Testis (tissue), 3 donors: ENCODE measurements around the gene MROH2B. TPM values are rescaled to one million over a fixed set of nuclear protein-coding genes. Genes with fewer than 3 reads are reported as not detected.

Experiments used
- DNase-seq: peaks from one replicate; pipeline ENCODE4 v3.0.0-alpha.2; 2019
- H3K27ac ChIP-seq, 2 donors: fragments of 200-600 bp; sonication (generic); one replicate each; pipeline ENCODE4 v1.5.1; 2019
- H3K27me3 ChIP-seq: fragments of 200-600 bp; sonication (generic); one replicate; pipeline ENCODE4 v1.5.1; 2019
- H3K36me3 ChIP-seq: fragments of 200-600 bp; sonication (generic); one replicate; pipeline ENCODE4 v1.5.1; 2017; ENCODE audit warnings: low read depth; ENCODE audit errors: missing control alignments
- H3K4me1 ChIP-seq: fragments of 200-600 bp; sonication (generic); one replicate; pipeline ENCODE4 v1.5.1; 2019
- H3K4me3 ChIP-seq, 2 donors: fragments of 200-600 bp; sonication (generic); one replicate each; pipeline ENCODE4 v1.5.1; 2017 to 2019
- H3K9me3 ChIP-seq: fragments of 200-600 bp; sonication (generic); one replicate; pipeline ENCODE4 v1.5.1; 2017
- POLR2A ChIP-seq: fragments of 450-650 bp; IDR thresholded peaks from one replicate; pipeline ENCODE4 v1.6.1; 2017; ENCODE audit warnings: antibody characterized with exemption, mild to moderate bottlenecking, moderate library complexity
- WGBS, 2 donors: methylation state at CpG; one replicate each; pipeline ENCODE4 v1.1.5; 2018; 5-methylcytosine and 5-hydroxymethylcytosine counted together
- intact Hi-C: fragments of 100-400 bp; cut with DNase I; formaldehyde crosslinking; loops from one replicate; pipeline ENCODE4 v1.15.1; 2023; ENCODE audit warnings: low total_unique reads
- polyA plus RNA-seq: library from polyadenylated mRNA; stranded (reverse); fragments of 350-450 nt; fragmentation: Illumina TruSeq; extraction: RNeasy Lipid Tissue Mini Kit (QIAGEN cat#74804); gene quantifications from one replicate; pipeline ENCODE4 v1.2.3, GENCODE V29; 2014; ENCODE audit warnings: low read depth, low replicate concordance; ENCODE audit not compliant: insufficient read depth
- total RNA-seq, 2 donors: library from RNA; depleted of rRNA; stranded (reverse); fragments of >200 nt; gene quantifications; one replicate each; pipeline ENCODE4 v1.2.3, GENCODE V29; 2016
- TF ChIP-seq, protein P1 (sequence below), 3 experiments: fragments of 450-650 bp in 2 of 3; fragments of 200-600 bp in 1 of 3; sonication (generic) in 1 of 3; IDR thresholded peaks; one replicate each; pipeline ENCODE4 v1.5.1; 2016 to 2019; ENCODE audit warnings: antibody characterized with exemption in 3 of 3, mild to moderate bottlenecking in 2 of 3, moderate library complexity in 1 of 3

The MROH2B gene
- total and polyA plus RNA-seq, 3 donors from 2014 or later, result 31.3 to 171 (median 49.1) TPM

DNA sequence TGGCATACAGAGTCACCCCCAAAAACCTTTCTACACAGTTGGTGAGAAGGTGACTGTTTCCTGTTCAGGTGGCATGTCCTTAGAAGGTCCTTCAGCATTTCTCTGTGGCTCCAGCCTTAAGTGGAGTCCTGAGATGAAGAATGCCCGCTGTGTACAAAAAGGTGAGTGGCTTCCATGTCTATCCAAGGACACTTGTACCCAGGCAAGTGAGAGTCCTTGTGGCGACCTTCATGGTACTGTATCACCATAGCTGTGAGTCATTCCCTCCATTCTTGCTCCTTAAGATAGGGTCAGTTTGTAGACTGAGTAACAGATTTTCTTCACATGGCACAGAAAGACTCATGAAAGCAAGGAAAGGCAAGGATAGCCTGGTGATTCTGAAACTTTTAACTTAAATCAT is 98.7 kb downstream of the MROH2B start:
- Histone ChIP-seq H3K9me3 (no peaks in the 10 kb centered on the region), H3K4me1 (no peaks in the 10 kb centered on the region), H3K4me3 (no peak overlapping the region), H3K27ac (no peak overlapping the region), H3K27me3 (no peaks in the 10 kb centered on the region), H3K36me3 (no peaks in the 10 kb centered on the region)
- WGBS, 2 donors, result 75 to 95% methylated on average over 2 of the region's 2 CpGs
- TF ChIP-seq, protein P1, sequence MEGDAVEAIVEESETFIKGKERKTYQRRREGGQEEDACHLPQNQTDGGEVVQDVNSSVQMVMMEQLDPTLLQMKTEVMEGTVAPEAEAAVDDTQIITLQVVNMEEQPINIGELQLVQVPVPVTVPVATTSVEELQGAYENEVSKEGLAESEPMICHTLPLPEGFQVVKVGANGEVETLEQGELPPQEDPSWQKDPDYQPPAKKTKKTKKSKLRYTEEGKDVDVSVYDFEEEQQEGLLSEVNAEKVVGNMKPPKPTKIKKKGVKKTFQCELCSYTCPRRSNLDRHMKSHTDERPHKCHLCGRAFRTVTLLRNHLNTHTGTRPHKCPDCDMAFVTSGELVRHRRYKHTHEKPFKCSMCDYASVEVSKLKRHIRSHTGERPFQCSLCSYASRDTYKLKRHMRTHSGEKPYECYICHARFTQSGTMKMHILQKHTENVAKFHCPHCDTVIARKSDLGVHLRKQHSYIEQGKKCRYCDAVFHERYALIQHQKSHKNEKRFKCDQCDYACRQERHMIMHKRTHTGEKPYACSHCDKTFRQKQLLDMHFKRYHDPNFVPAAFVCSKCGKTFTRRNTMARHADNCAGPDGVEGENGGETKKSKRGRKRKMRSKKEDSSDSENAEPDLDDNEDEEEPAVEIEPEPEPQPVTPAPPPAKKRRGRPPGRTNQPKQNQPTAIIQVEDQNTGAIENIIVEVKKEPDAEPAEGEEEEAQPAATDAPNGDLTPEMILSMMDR (IDR thresholded peaks at IDR 0.05), result no peak
- no peak for TF ChIP-seq POLR2A
- intact Hi-C loops, result no loop called here
- DNase-seq, result no peak

DNA sequence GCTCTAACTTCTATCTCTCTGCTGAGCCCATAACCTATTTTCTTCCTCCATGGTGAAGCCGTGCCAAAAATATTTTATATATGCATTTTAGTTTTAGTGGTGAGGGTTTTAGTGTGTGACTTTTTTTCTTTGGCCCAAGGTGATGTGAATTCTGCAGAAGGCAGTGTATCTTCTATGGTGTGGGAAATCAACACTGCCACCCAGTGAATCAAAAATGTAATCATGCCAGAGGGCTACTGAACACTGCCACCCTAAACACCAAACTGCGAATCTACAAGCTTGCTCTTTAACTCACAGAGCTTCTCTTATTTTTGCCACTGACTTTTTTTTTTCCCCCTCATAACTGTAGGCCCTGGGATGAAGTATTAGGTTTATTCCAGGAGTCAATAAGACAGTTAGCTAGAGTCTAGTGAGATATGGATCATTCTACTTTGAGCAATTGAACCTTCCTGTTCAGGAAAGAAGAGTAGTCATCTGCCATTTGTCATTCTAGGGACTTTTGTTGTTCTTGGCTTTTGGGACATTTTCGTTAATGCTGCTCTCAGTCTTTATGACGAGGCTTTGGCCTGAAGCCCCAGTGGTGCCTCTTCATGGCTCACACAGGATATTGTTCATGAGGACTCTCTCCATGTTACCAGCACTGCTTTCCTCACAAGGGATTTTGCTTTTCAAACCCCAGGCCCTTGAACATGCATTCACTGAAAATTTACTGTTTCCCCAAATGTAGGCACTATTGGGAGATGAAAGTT is 108.8 kb downstream of the MROH2B start:
- Histone ChIP-seq H3K36me3 (no peaks in the 10 kb centered on the region), H3K4me3 (no peak overlapping the region), H3K9me3 (no peaks in the 10 kb centered on the region), H3K27me3 (no peaks in the 10 kb centered on the region), H3K4me1 (peaks cover 4% of the 10 kb centered on the region), H3K27ac (no peak overlapping the region)
- TF ChIP-seq POLR2A, result no peak
- TF ChIP-seq, protein P1 (IDR thresholded peaks at IDR 0.05), result no peak
- DNase-seq, result peak; percentile 21
- intact Hi-C loops, result no loop called here
- WGBS, 2 donors, result 86 to 87% methylated on average over 4 of the region's 4 CpGs

DNA sequence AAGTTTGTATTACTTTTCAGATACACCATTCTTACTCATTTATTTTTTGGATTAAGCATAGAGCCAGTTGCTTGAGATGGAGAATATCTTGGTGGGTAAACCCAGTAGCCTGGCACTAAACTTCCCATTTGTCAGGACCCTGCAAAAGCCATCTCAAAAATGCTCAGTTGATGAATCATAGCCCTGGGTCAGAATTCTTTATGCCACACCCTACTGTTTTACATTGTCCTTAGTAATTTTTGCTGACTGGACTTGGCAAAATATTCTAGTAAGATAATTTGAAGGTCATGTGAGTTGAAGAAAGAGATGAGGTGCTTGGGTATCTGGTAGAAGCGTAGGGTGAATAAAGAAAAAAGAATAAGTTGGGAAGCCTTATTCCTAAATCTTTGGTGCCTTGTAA is 111.1 kb downstream of the MROH2B start:
- no peak overlapping the region for H3K27ac ChIP-seq

DNA sequence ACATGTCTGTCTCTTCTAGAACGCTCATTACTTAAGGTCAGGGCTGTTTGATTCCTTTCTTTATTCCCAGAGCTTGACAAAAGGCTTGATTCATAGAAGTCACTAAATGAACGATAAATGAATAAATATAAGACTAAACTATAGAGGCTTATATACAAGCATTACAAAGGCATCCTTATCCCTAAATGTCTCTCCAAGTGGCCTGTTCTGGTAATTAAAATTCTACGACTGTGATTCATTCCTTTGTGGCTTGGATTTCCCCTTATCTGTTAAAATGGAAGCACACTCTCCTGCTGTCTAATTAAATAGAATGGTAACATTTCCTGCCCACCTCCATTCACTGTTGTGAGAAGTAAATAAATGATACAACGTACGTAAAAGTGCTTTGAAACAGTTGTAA is 112.3 kb downstream of the MROH2B start:
- Histone ChIP-seq H3K27me3 (no peaks in the 10 kb centered on the region), H3K36me3 (no peaks in the 10 kb centered on the region), H3K4me3 (no peak overlapping the region), H3K27ac (no peak overlapping the region), H3K9me3 (no peaks in the 10 kb centered on the region), H3K4me1 (peaks cover 4% of the 10 kb centered on the region)
- WGBS, 2 donors, result 75 to 88% methylated on average over 5 of the region's 5 CpGs
- DNase-seq, result no peak
- intact Hi-C loops, result no loop called here
- TF ChIP-seq POLR2A, result no peak
- TF ChIP-seq, protein P1 (IDR thresholded peaks at IDR 0.05), result no peak

More for the DNA sequence above, 111.1 kb downstream of the MROH2B start:
- no peaks in the 10 kb centered on the region for H3K36me3 ChIP-seq
- H3K4me1 ChIP-seq, result peaks cover 4% of the 10 kb centered on the region
- H3K4me3 ChIP-seq, result no peak overlapping the region
- no peaks in the 10 kb centered on the region for H3K27me3 ChIP-seq
- no peak for TF ChIP-seq POLR2A
- TF ChIP-seq, protein P1 (IDR thresholded peaks at IDR 0.05), result no peak
- DNase-seq, result no peak
- H3K9me3 ChIP-seq, result no peaks in the 10 kb centered on the region
- 47 to 77% methylated on average over 1 of the region's 1 CpG for WGBS, 2 donors
- intact Hi-C loops, result no loop called here

DNA sequence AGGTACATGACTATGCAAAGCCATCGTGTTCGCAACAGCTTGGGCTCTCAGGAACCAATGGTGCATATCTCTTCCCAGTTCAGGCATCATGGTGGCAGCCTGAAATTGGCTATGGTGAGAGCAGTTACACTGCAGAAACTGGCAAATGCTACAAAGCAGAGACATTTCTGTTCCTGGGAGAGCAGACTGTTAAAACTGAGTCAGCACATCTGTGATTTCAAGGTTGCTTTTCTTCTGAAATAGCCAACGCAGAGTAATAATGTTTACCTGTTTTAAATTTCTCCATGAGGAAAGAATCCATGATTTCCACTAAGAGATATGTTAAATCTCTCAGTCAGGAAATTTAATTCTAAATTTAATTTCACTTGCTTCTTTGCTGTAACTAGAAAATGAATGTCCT is 114.1 kb downstream of the MROH2B start:
- whole genome bisulfite sequencing, 2 donors, result 81 to 91% methylated on average over 3 of the region's 3 CpGs
- no peak for DNase-seq
- Histone ChIP-seq H3K27ac (no peak overlapping the region), H3K4me3 (no peak overlapping the region), H3K4me1 (peaks cover 4% of the 10 kb centered on the region), H3K27me3 (no peaks in the 10 kb centered on the region), H3K36me3 (no peaks in the 10 kb centered on the region), H3K9me3 (no peaks in the 10 kb centered on the region)
- intact Hi-C loops, result no loop called here
- TF ChIP-seq, protein P1 (IDR thresholded peaks at IDR 0.05), result no peak
- no peak for TF ChIP-seq POLR2A
